Calu3 (cell line): ENCODE data around the gene FAM124A. TPM values are rescaled to one million over a fixed set of nuclear protein-coding genes. Genes with fewer than 3 reads are reported as not detected.

ENCODE experiments used
- BruUV-seq: library from RNA; stranded (reverse); fragments of 400-500 nt; replicated peaks from 2 replicates; lab custom pipeline; 2021; lab: Mats Ljungman, UMichigan
- CTCF ChIA-PET: fragments of 300-600 bp; sonication (Branson Sonifier 250); formaldehyde crosslinking; loops from one replicate; lab custom pipeline; 2022; ENCODE audit warnings: antibody characterized with exemption; lab: Charles Lee
- DNase-seq: peaks from one replicate; pipeline ENCODE4 v3.0.0; 2022
- H3K27ac Mint-ChIP-seq: one replicate; pipeline ENCODE4 v1.8.0; 2022; ENCODE audit warnings: mixed read lengths; ENCODE audit not compliant: unreplicated experiment
- H3K27me3 Mint-ChIP-seq: one replicate; pipeline ENCODE4 v1.8.0; 2022; ENCODE audit warnings: mixed read lengths; ENCODE audit not compliant: unreplicated experiment
- H3K36me3 Mint-ChIP-seq: one replicate; pipeline ENCODE4 v1.8.0; 2022; ENCODE audit warnings: mild to moderate bottlenecking, moderate library complexity, mixed read lengths; ENCODE audit not compliant: insufficient read depth, unreplicated experiment
- H3K4me1 Mint-ChIP-seq: one replicate; pipeline ENCODE4 v1.8.0; 2022; ENCODE audit warnings: mild to moderate bottlenecking, low read depth, mixed read lengths; ENCODE audit not compliant: unreplicated experiment
- H3K4me3 Mint-ChIP-seq: one replicate; pipeline ENCODE4 v1.8.0; 2022; ENCODE audit warnings: mild to moderate bottlenecking, low read depth, moderate library complexity, mixed read lengths; ENCODE audit not compliant: unreplicated experiment
- H3K9me3 Mint-ChIP-seq: one replicate; pipeline ENCODE4 v1.8.0; 2022; ENCODE audit warnings: low read depth, mixed read lengths; ENCODE audit not compliant: unreplicated experiment
- CTCF ChIP-seq: fragments of 200-600 bp; IDR thresholded peaks from one replicate; pipeline ENCODE4 v1.8.0; 2022; ENCODE audit warnings: antibody characterized with exemption; ENCODE audit not compliant: unreplicated experiment
- intact Hi-C: fragments of 100-400 bp; cut with micrococcal nuclease; formaldehyde crosslinking; loops from one replicate; pipeline ENCODE4 v1.10.0; 2022; ENCODE audit not compliant: unreplicated experiment
- total RNA-seq: library from RNA; stranded (reverse); gene quantifications from 2 replicates; pipeline ENCODE4 v1.2.3, GENCODE V29; 2022

FAM124A gene
- total RNA-seq, 1 experiment from 2014 or later = 0.12 TPM

DNA sequence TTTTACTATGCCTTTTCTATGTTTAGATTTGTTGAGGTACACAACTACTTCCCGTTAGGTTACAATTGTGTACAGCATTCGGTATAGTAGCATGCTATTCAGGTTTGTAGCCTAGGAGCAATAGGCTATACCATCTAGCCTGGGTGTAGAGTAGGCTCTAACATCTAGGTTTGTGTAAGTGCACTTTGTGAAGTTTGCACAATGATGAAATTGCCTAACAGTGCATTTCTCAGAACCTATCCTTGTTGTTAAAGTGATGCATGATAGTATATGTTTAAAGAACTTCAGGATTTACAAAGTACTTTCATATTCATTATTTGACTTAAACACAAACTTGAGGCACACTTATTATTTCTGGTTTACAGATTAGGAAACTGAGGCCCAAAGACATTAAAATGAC, 105.8 kb downstream of the FAM124A start:
- no peaks in the 10 kb centered on the region for H3K9me3 Mint-ChIP-seq
- intact Hi-C loops = no loop called here
- H3K27me3 Mint-ChIP-seq = no peaks in the 10 kb centered on the region
- H3K4me3 Mint-ChIP-seq = no peak overlapping the region
- no peaks in the 10 kb centered on the region for H3K4me1 Mint-ChIP-seq
- no peak for TF ChIP-seq CTCF
- no peak for DNase-seq
- H3K36me3 Mint-ChIP-seq = no peaks in the 10 kb centered on the region
- CTCF ChIA-PET = interaction anchor here (0.6 kb wide), 1 partner anchor 338 kb away, joined by 3 read pairs; no protein-coding TSS in a partner anchor
- no peak overlapping the region for H3K27ac Mint-ChIP-seq
- BruUV-seq = no TSS peak

DNA sequence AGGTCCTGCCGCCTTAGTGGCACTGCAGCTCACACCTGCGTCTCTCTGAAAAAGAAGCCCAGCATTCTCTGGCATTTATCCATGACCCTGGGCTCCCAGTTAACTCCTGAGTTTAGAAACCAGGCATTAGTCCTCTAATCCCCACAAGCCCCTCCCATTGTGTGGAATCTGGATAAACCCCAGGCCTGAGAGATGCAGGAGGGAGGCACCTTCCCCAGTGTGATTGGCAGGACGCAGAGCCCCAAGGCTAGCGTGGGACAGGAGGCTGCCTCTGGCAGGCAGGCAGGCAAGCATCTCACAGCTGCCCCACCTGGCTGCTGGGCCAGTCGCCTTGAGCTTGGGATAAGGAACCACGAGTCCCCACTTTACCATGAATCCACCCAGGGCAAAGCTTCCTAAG, 106.3 kb downstream of the FAM124A start:
- BruUV-seq = no TSS peak
- DNase-seq = no peak
- Mint-ChIP-seq H3K27ac (no peak overlapping the region), H3K27me3 (no peaks in the 10 kb centered on the region), H3K36me3 (no peaks in the 10 kb centered on the region), H3K9me3 (no peaks in the 10 kb centered on the region), H3K4me3 (no peak overlapping the region), H3K4me1 (no peaks in the 10 kb centered on the region)
- no peak for TF ChIP-seq CTCF
- intact Hi-C loops = no loop called here
- CTCF ChIA-PET = interaction anchor here (0.6 kb wide), 1 partner anchor 338 kb away, joined by 3 read pairs; no protein-coding TSS in a partner anchor

GRCh38 chr13:51329606-51330005, 107.4 kb downstream of the FAM124A start:
- no peaks in the 10 kb centered on the region for H3K27me3 Mint-ChIP-seq
- CTCF ChIA-PET = no interaction called here
- H3K4me1 Mint-ChIP-seq = no peaks in the 10 kb centered on the region
- BruUV-seq = no TSS peak
- H3K27ac Mint-ChIP-seq = no peak overlapping the region
- no peak overlapping the region for H3K4me3 Mint-ChIP-seq
- TF ChIP-seq CTCF = no peak
- intact Hi-C loops = no loop called here
- H3K36me3 Mint-ChIP-seq = no peaks in the 10 kb centered on the region
- DNase-seq = no peak
- H3K9me3 Mint-ChIP-seq = no peaks in the 10 kb centered on the region

- no peaks in the 10 kb centered on the region for H3K27me3 Mint-ChIP-seq
- CTCF ChIA-PET = no interaction called here
- no peak for DNase-seq
- intact Hi-C loops = no loop called here
- H3K9me3 Mint-ChIP-seq = no peaks in the 10 kb centered on the region
- no TSS peak for BruUV-seq
- no peaks in the 10 kb centered on the region for H3K36me3 Mint-ChIP-seq
- no peak overlapping the region for H3K27ac Mint-ChIP-seq
- no peak for TF ChIP-seq CTCF
- no peaks in the 10 kb centered on the region for H3K4me1 Mint-ChIP-seq
- no peak overlapping the region for H3K4me3 Mint-ChIP-seq
Measured at GRCh38 chr13:51330791-51331190, 108.6 kb downstream of the FAM124A start.
